ENCODE data around the gene PPP1R10.

Gene PPP1R10

GRCh38 chr6:30656513-30656912 is 39.5 kb upstream of the PPP1R10 start:
- Histone ChIP-seq H3K36me3 (replicated peaks; ENCODE audit: low read depth, low read length) (peaks cover 6% of the 10 kb centered on the region), H3K4me3 (ENCODE audit: low read length) (no peak overlapping the region), H3K4me1 (ENCODE audit: low read length) (peaks cover 1% of the 10 kb centered on the region; the same call in 1 of the 2 replicates), H3K9me3 (ENCODE audit: insufficient read depth, low read length) (no peaks in the 10 kb centered on the region), H4K20me1 (ENCODE audit: insufficient read depth, low read length) (no peaks in the 10 kb centered on the region), H3K79me2 (ENCODE audit: low read length) (no peaks in the 10 kb centered on the region), H2AFZ (ENCODE audit: low read depth, low read length) (no peak overlapping the region), H3K9ac (ENCODE audit: low read length) (no peak overlapping the region), H3K4me2 (ENCODE audit: low read length) (no peak overlapping the region), H3K27ac (ENCODE audit: low read length) (no peak overlapping the region), H3K27me3 (ENCODE audit: low read depth, low read length) (no peaks in the 10 kb centered on the region)
- TF ChIP-seq, protein P1, sequence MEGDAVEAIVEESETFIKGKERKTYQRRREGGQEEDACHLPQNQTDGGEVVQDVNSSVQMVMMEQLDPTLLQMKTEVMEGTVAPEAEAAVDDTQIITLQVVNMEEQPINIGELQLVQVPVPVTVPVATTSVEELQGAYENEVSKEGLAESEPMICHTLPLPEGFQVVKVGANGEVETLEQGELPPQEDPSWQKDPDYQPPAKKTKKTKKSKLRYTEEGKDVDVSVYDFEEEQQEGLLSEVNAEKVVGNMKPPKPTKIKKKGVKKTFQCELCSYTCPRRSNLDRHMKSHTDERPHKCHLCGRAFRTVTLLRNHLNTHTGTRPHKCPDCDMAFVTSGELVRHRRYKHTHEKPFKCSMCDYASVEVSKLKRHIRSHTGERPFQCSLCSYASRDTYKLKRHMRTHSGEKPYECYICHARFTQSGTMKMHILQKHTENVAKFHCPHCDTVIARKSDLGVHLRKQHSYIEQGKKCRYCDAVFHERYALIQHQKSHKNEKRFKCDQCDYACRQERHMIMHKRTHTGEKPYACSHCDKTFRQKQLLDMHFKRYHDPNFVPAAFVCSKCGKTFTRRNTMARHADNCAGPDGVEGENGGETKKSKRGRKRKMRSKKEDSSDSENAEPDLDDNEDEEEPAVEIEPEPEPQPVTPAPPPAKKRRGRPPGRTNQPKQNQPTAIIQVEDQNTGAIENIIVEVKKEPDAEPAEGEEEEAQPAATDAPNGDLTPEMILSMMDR (IDR thresholded peaks at IDR 0.05; ENCODE audit: low read depth, low read length), result no peak
- TF ChIP-seq EZH2phosphoT487 (IDR thresholded peaks at IDR 0.05; ENCODE audit: low read depth), result no peak

GRCh38 chr6:30655743-30656094 is 38.7 kb upstream of the PPP1R10 start:
- Histone ChIP-seq H3K9ac (ENCODE audit: low read length) (no peak overlapping the region), H3K27me3 (ENCODE audit: low read depth, low read length) (no peaks in the 10 kb centered on the region), H3K36me3 (replicated peaks; ENCODE audit: low read depth, low read length) (peaks cover 11% of the 10 kb centered on the region), H3K27ac (ENCODE audit: low read length) (no peak overlapping the region), H3K4me3 (ENCODE audit: low read length) (no peak overlapping the region), H3K4me2 (ENCODE audit: low read length) (no peak overlapping the region), H3K9me3 (ENCODE audit: insufficient read depth, low read length) (no peaks in the 10 kb centered on the region), H3K4me1 (ENCODE audit: low read length) (peaks cover 9% of the 10 kb centered on the region), H4K20me1 (ENCODE audit: insufficient read depth, low read length) (no peaks in the 10 kb centered on the region), H3K79me2 (ENCODE audit: low read length) (no peaks in the 10 kb centered on the region), H2AFZ (ENCODE audit: low read depth, low read length) (no peak overlapping the region)
- TF ChIP-seq, protein P1 (IDR thresholded peaks at IDR 0.05; ENCODE audit: low read depth, low read length), result no peak
- no peak for TF ChIP-seq EZH2phosphoT487 (IDR thresholded peaks at IDR 0.05; ENCODE audit: low read depth)

DNA sequence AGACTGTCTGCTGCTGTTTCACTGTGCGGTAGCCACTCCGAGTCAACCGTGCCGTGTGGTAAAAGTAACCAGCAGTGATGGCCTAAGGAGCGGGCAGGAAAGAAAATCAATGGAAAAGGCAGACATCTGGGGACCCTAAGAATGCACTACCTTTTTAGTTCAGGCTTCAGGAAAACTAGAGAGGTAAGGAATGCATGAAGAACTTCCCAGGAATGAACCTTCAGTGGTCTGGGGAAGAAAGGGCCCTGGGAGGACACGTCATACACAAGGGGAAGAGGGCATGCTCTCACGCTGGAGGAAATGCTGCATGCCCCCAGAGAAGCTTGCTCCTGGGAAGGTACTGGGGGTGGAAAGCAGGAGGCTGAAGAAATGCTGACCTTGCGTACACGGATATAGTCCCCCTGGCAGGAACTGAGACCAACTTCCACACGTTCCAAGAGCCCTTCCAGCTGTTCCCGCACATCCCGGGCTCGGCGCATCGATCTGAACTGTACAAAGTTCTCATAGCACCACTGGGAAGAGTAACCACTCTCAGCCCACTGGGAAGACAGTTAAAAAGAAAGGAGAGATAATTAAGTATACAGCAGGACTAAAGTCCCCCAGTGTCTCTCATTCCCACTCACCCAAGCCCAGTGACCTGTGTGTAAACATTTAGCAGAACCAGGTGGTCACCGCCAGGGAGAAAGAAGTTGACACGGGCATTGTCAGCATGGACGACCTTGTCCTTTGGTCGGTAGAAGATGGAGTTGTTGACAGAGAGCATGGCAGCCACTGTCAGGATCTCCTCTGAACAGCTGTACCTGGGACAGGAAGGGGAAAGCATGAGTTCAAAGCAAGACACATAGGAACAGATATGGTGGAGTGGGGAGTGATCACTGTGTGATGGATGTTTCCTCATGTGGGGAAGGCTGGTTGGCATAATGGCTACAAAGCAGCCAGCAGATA is 38.0 kb upstream of the PPP1R10 start:
- H3K36me3 ChIP-seq (replicated peaks; ENCODE audit: low read depth, low read length), result peaks cover 11% of the 10 kb centered on the region
- no peak overlapping the region for H3K4me3 ChIP-seq (ENCODE audit: low read length)
- no peak overlapping the region for H3K4me2 ChIP-seq (ENCODE audit: low read length)
- no peaks in the 10 kb centered on the region for H3K9me3 ChIP-seq (ENCODE audit: insufficient read depth, low read length)
- no peaks in the 10 kb centered on the region for H4K20me1 ChIP-seq (ENCODE audit: insufficient read depth, low read length)
- no peaks in the 10 kb centered on the region for H3K79me2 ChIP-seq (ENCODE audit: low read length)
- no peak overlapping the region for H3K27ac ChIP-seq (ENCODE audit: low read length)
- no peak overlapping the region for H3K9ac ChIP-seq (ENCODE audit: low read length)
- peaks cover 10% of the 10 kb centered on the region for H3K4me1 ChIP-seq (ENCODE audit: low read length)
- no peak overlapping the region for H2AFZ ChIP-seq (ENCODE audit: low read depth, low read length)
- no peaks in the 10 kb centered on the region for H3K27me3 ChIP-seq (ENCODE audit: low read depth, low read length)
- TF ChIP-seq EZH2phosphoT487 (IDR thresholded peaks at IDR 0.05; ENCODE audit: low read depth), result no peak
- TF ChIP-seq, protein P1 (IDR thresholded peaks at IDR 0.05; ENCODE audit: low read depth, low read length), result no peak

- Histone ChIP-seq H4K20me1 (ENCODE audit: insufficient read depth, low read length) (no peaks in the 10 kb centered on the region), H3K27ac (ENCODE audit: low read length) (peak overlapping the region; percentile 77), H3K27me3 (ENCODE audit: low read depth, low read length) (no peaks in the 10 kb centered on the region), H3K36me3 (replicated peaks; ENCODE audit: low read depth, low read length) (peaks cover 11% of the 10 kb centered on the region), H3K4me2 (ENCODE audit: low read length) (peak overlapping the region; percentile 63), H2AFZ (ENCODE audit: low read depth, low read length) (no peak overlapping the region), H3K9ac (ENCODE audit: low read length) (peak overlapping the region; percentile 30; the same call in 1 of the 2 replicates), H3K4me3 (ENCODE audit: low read length) (peak overlapping the region; percentile 54), H3K79me2 (ENCODE audit: low read length) (peaks cover 15% of the 10 kb centered on the region), H3K4me1 (ENCODE audit: low read length) (peaks cover 18% of the 10 kb centered on the region), H3K9me3 (ENCODE audit: insufficient read depth, low read length) (no peaks in the 10 kb centered on the region)
- no peak for TF ChIP-seq EZH2phosphoT487 (IDR thresholded peaks at IDR 0.05; ENCODE audit: low read depth)
- TF ChIP-seq, protein P1 (IDR thresholded peaks at IDR 0.05; ENCODE audit: low read depth, low read length), result no peak
These were observed 34.1 kb upstream of the PPP1R10 start for GRCh38 chr6:30651143-30651542.

Measured in OCI-LY3 (cell line).